Endothelial cell of umbilical vein (primary cell): Measurements from ENCODE around the gene MATN1.

Experiments used
- EZH2 ChIP-seq: IDR thresholded peaks from 2 replicates; pipeline ENCODE4 v1.6.1; 2012; ENCODE audit warnings: borderline replicate concordance, low read depth, mild to moderate bottlenecking, moderate library complexity, low read length, inconsistent platforms; ENCODE audit not compliant: severe bottlenecking
- GATA2 ChIP-seq: IDR thresholded peaks from 2 replicates; pipeline ENCODE4 v1.7.0; 2011; ENCODE audit warnings: low read depth, mild to moderate bottlenecking, moderate library complexity, mixed read lengths, low read length; ENCODE audit not compliant: insufficient read length, insufficient read depth
- JUN ChIP-seq: IDR thresholded peaks from 2 replicates; pipeline ENCODE4 v1.6.1; 2011; ENCODE audit warnings: borderline replicate concordance, low read depth; ENCODE audit not compliant: insufficient read length, insufficient read depth
- POLR2A ChIP-seq: IDR thresholded peaks from 2 replicates; pipeline ENCODE4 v1.6.1; 2012; ENCODE audit warnings: low read depth, mild to moderate bottlenecking, control low read depth, low read length
- POLR2AphosphoS5 ChIP-seq: IDR thresholded peaks from 2 replicates; pipeline ENCODE4 v1.6.1; 2012; ENCODE audit warnings: low read depth, mild to moderate bottlenecking, control low read depth, low read length, moderate library complexity; ENCODE audit not compliant: insufficient read depth
- TF ChIP-seq, protein P1 (sequence below), 2 donors: IDR thresholded peaks; 1 replicate in 1 of 2; 2 replicates in 1 of 2; pipeline ENCODE4 v1.5.1; 2011; ENCODE audit warnings: low read length in 2 of 2, mild to moderate bottlenecking in 2 of 2, moderate library complexity in 2 of 2, control low read depth in 1 of 2, inconsistent platforms in 1 of 2, low read depth in 1 of 2; ENCODE audit not compliant: insufficient read depth in 1 of 2; ENCODE audit errors: extremely low read depth in 1 of 2
- TF ChIP-seq, protein P2 (sequence below): IDR thresholded peaks from 2 replicates; pipeline ENCODE4 v1.6.1; 2011; ENCODE audit not compliant: insufficient read depth, insufficient read length

GRCh38 chr1:30692948-30693301, 30.5 kb downstream of the MATN1 start:
- TF ChIP-seq, protein P1, sequence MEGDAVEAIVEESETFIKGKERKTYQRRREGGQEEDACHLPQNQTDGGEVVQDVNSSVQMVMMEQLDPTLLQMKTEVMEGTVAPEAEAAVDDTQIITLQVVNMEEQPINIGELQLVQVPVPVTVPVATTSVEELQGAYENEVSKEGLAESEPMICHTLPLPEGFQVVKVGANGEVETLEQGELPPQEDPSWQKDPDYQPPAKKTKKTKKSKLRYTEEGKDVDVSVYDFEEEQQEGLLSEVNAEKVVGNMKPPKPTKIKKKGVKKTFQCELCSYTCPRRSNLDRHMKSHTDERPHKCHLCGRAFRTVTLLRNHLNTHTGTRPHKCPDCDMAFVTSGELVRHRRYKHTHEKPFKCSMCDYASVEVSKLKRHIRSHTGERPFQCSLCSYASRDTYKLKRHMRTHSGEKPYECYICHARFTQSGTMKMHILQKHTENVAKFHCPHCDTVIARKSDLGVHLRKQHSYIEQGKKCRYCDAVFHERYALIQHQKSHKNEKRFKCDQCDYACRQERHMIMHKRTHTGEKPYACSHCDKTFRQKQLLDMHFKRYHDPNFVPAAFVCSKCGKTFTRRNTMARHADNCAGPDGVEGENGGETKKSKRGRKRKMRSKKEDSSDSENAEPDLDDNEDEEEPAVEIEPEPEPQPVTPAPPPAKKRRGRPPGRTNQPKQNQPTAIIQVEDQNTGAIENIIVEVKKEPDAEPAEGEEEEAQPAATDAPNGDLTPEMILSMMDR (IDR thresholded peaks at IDR 0.05; ENCODE audit: extremely low read depth in 1 of 2, insufficient read depth in 1 of 2, low read depth in 1 of 2, low read length in 2 of 2), result no peak
- TF ChIP-seq POLR2AphosphoS5 (no peak), POLR2A (no peak), EZH2 (no peak), GATA2 (no peak), JUN (no peak)
- TF ChIP-seq, protein P2, sequence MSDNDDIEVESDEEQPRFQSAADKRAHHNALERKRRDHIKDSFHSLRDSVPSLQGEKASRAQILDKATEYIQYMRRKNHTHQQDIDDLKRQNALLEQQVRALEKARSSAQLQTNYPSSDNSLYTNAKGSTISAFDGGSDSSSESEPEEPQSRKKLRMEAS, result no peak
